ENCODE data around the gene SLC12A7.

- TF ChIP-seq E2F1 (CRISPR knock-in tag; IDR thresholded peaks at IDR 0.05) (no peak), NFATC4 (CRISPR knock-in tag; IDR thresholded peaks at IDR 0.05) (no peak), FOXP4 (CRISPR knock-in tag; IDR thresholded peaks at IDR 0.05) (no peak), AFF4 (CRISPR knock-in tag; IDR thresholded peaks at IDR 0.05; ENCODE audit: borderline replicate concordance) (no peak), CTCF (IDR thresholded peaks at IDR 0.05) (no peak), CBFB (CRISPR knock-in tag; IDR thresholded peaks at IDR 0.05; ENCODE audit: low read depth) (no peak), SP1 (CRISPR knock-in tag; conservative IDR thresholded peaks at IDR 0.05) (no peak)
Observed at GRCh38 chr5:1037671-1038416, 74.0 kb downstream of the SLC12A7 start.
